Immature natural killer cell (primary cell): ENCODE results near the gene RPSA. TPM values are rescaled to one million over a fixed set of nuclear protein-coding genes. Genes with fewer than 3 reads are reported as not detected.
"Not testable (repeated sequence)": the region's sequence is repeated elsewhere in the genome, so short reads cannot be mapped to it uniquely, and the experiment has no call there.

Source experiments
- DNase-seq, 3 donors: peaks; one replicate each; pipeline ENCODE4 v3.0.0; 2022; ENCODE audit warnings: mixed read lengths in 1 of 3
- H3K27ac Mint-ChIP-seq, 6 donors: one replicate each; pipeline ENCODE4 v1.8.0; 2020; ENCODE audit warnings: mixed read lengths in 6 of 6, mild to moderate bottlenecking in 5 of 6, inconsistent platforms in 4 of 6, moderate library complexity in 3 of 6
- H3K27me3 Mint-ChIP-seq, 3 donors: one replicate each; pipeline ENCODE4 v1.8.0; 2020 to 2021; ENCODE audit warnings: low read depth in 3 of 3, mild to moderate bottlenecking in 3 of 3, mixed read lengths in 3 of 3, moderate library complexity in 3 of 3, inconsistent platforms in 1 of 3
- H3K36me3 Mint-ChIP-seq, 3 donors: one replicate each; pipeline ENCODE4 v1.8.0; 2020; ENCODE audit warnings: mixed read lengths in 3 of 3, inconsistent platforms in 2 of 3, mild to moderate bottlenecking in 2 of 3
- H3K4me1 Mint-ChIP-seq, 2 donors: one replicate each; pipeline ENCODE4 v1.8.0; 2020; ENCODE audit warnings: inconsistent platforms in 2 of 2, mild to moderate bottlenecking in 2 of 2, mixed read lengths in 2 of 2, moderate library complexity in 1 of 2
- H3K4me3 Mint-ChIP-seq, 5 donors: one replicate each; pipeline ENCODE4 v1.8.0; 2020; ENCODE audit warnings: mild to moderate bottlenecking in 5 of 5, mixed read lengths in 5 of 5, inconsistent platforms in 3 of 5, moderate library complexity in 3 of 5
- H3K9me3 Mint-ChIP-seq, 6 donors: one replicate each; pipeline ENCODE4 v1.8.0; 2020; ENCODE audit warnings: mild to moderate bottlenecking in 6 of 6, mixed read lengths in 6 of 6, inconsistent platforms in 4 of 6, moderate library complexity in 3 of 6
- polyA plus RNA-seq, 3 donors: library from polyadenylated mRNA; unstranded; fragments of 300-500 nt; fragmentation: Illumina TruSeq; gene quantifications; one replicate each; pipeline ENCODE4 v1.2.3, GENCODE V29; 2021

The RPSA gene
- 100 to 1,000 TPM; 496 to 820 (median 547) TPM for polyA plus RNA-seq

DNA sequence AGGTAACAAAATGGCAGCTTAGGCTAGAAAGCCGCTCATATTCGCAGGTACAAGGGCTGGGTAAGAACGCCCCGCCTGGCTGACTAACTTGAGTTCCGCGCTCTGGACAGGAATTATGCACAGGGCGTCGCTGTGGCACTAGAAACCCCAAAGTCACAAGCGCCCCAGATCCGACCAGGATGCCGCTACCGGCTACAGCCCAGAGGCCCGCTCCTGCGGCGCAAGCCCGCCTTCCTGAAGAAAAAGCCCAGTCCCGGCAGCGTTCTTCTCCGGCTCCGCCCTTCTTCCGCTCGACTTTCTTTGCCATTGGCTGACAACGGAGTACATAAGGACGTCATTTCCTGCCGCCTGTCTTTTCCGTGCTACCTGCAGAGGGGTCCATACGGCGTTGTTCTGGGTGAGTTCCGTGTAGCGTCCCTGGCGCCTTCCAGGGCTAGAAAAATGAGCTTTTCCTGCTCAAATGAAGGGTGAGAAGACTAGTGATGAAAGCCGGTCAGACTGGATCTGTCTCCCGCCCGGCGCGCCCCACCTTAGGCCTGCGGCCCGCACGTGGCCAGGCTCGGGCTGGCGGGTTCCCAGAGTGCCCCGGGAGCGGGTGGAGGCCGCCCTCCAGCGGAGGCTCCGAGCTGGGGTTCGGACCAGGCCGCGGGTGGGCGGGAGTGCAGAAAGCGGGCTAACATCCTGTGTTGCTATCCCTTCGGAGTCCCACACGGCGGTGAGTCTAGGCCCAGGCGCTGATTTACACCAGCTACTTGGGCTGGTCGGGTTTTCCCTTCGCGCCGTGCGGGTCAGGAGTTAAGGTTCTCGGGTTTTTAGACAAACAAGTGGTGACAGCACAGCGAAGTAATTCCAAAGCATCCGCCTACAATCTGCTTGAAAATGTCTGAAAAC is at the start of gene RPSA:
RPSA (plus strand) TSS at position 353 of the 891 bp plus-strand sequence. CDS start 934 bp downstream, outside the sequence.
- Mint-ChIP-seq H3K9me3 (no peaks in the 10 kb centered on the region), H3K4me1 (peaks cover 42 to 52% of the 10 kb centered on the region in 2 donors), H3K4me3 (peak within 1 kb of the TSS; percentile 90 to 99 (median 96)), H3K27me3 (peaks cover 3 to 12% (median 8%) of the 10 kb centered on the region in 3 donors), H3K36me3 (peaks cover 10 to 28% (median 13%) of the 10 kb centered on the region in 3 donors), H3K27ac (peak within 1 kb of the TSS; percentile 94 to 99 (median 97))
- DNase-seq, result peak; percentile 96 to 98 (median 98)

- no peaks in the 10 kb centered on the region for H3K9me3 Mint-ChIP-seq
- peak overlapping the region; percentile 57 to 73 (median 63) for H3K4me3 Mint-ChIP-seq
- peaks cover 0 to 8% (median 0%) of the 10 kb centered on the region in 3 donors for H3K36me3 Mint-ChIP-seq
- peaks cover 2 to 16% (median 8%) of the 10 kb centered on the region in 3 donors for H3K27me3 Mint-ChIP-seq
- H3K27ac Mint-ChIP-seq, result peak overlapping the region; percentile 37 to 90 (median 66)
- DNase-seq, result peak; percentile 44 to 55 (median 47)
- H3K4me1 Mint-ChIP-seq, result peaks cover 65 to 77% of the 10 kb centered on the region in 2 donors
Observed at GRCh38 chr3:39358333-39358732, 48.2 kb upstream of the RPSA start.

GRCh38 chr3:39361252-39361927 is 45.1 kb upstream of the RPSA start:
- peak overlapping the region; percentile 79 to 86 (median 85) for H3K4me3 Mint-ChIP-seq
- H3K27me3 Mint-ChIP-seq, result peaks cover 0 to 16% (median 7%) of the 10 kb centered on the region in 3 donors
- DNase-seq, result peak; percentile 77 to 82 (median 81)
- peaks cover 68 to 89% of the 10 kb centered on the region in 2 donors for H3K4me1 Mint-ChIP-seq
- peak overlapping the region; percentile 78 to 93 (median 90) for H3K27ac Mint-ChIP-seq
- peaks cover 0 to 5% (median 0%) of the 10 kb centered on the region in 3 donors for H3K36me3 Mint-ChIP-seq
- no peaks in the 10 kb centered on the region for H3K9me3 Mint-ChIP-seq

GRCh38 chr3:39362192-39362591 is 44.3 kb upstream of the RPSA start:
- DNase-seq, result no peak
- Mint-ChIP-seq H3K36me3 (peaks cover 0 to 5% (median 0%) of the 10 kb centered on the region in 3 donors), H3K9me3 (no peaks in the 10 kb centered on the region), H3K4me1 (peaks cover 65 to 86% of the 10 kb centered on the region in 2 donors), H3K27me3 (peaks cover 0 to 15% (median 7%) of the 10 kb centered on the region in 3 donors), H3K4me3 (peak overlapping the region; percentile 79 to 86 (median 85)), H3K27ac (peak overlapping the region; percentile 78 to 93 (median 90))

GRCh38 chr3:39362812-39363211 is 43.7 kb upstream of the RPSA start:
- peak overlapping the region; percentile 78 to 91 (median 87) for H3K27ac Mint-ChIP-seq
- no peak for DNase-seq
- peak overlapping the region; percentile 8 to 86 (median 52) for H3K4me3 Mint-ChIP-seq
- H3K9me3 Mint-ChIP-seq, result peaks cover 0 to under 1% (median 0%) of the 10 kb centered on the region in 6 donors
- peaks cover 0 to 9% (median 7%) of the 10 kb centered on the region in 3 donors for H3K27me3 Mint-ChIP-seq
- peaks cover 59 to 79% of the 10 kb centered on the region in 2 donors for H3K4me1 Mint-ChIP-seq
- H3K36me3 Mint-ChIP-seq, result peaks cover 0 to 5% (median 0%) of the 10 kb centered on the region in 3 donors

DNA sequence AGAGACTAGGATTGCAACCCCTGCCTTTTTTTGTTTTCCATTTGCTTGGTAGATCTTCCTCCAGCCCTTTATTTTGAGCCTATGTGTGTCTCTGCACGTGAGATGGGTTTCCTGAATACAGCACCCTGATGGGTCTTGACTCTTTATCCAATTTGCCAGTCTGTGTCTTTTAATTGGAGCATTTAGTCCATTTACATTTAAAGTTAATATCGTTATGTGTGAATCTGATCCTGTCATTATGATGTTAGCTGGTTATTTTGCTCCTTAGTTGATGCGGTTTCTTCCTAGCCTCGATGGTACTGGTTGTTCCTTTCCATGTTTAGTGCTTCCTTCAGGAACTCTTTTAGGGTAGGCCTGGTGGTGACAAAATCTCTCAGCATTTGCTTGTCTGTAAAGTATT is 36.1 kb upstream of the RPSA start:
- H3K4me1 Mint-ChIP-seq, H3K4me3 Mint-ChIP-seq, H3K27me3 Mint-ChIP-seq, H3K36me3 Mint-ChIP-seq, DNase-seq, H3K27ac Mint-ChIP-seq, H3K9me3 Mint-ChIP-seq: not testable (repeated sequence)

- peaks cover 0 to 2% (median under 1%) of the 10 kb centered on the region in 6 donors for H3K9me3 Mint-ChIP-seq
- peak overlapping the region in 1 of 6 donors; percentile 12 for H3K27ac Mint-ChIP-seq
- DNase-seq, result no peak
- peaks cover 0 to 1% (median 0%) of the 10 kb centered on the region in 3 donors for H3K27me3 Mint-ChIP-seq
- no peak overlapping the region for H3K4me3 Mint-ChIP-seq
- H3K36me3 Mint-ChIP-seq, result peaks cover 0 to 9% (median 6%) of the 10 kb centered on the region in 3 donors
- peaks cover under 1 to 18% of the 10 kb centered on the region in 2 donors for H3K4me1 Mint-ChIP-seq
Observed at GRCh38 chr3:39372833-39373232, 33.7 kb upstream of the RPSA start.

DNA sequence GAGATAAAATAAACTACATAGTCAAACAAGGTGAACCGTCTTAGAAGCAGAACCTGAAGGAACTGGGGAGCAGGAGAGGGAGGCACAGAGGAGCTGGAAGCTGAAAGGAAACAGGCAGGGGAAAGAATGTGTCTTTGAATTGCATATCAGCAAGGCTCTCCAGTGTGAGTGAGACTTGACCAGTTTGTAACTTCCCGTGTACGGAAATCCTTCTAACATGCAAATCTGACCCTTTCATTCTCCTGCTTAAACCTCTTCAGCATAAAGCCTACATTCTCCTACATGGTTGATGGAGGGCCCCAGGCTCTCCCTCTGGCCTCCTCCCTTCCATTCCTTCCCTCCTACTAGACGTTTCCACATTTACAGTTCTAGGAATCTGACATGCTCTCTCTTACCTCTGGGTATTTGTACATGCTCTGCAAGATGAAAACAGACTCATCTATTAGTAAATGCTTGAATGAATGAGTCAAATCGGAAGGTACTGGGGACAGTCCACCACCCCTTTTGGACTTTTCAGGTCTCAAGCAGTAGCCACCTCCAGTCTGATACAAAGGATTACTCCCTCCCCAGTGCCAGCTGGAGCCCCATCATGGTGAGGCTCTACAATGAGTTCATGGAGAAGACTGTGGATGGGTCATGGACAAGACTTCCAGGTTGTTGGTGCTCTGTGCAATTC is 29.4 kb upstream of the RPSA start:
- Mint-ChIP-seq H3K4me3 (no peak overlapping the region), H3K36me3 (peaks cover 4 to 20% (median 14%) of the 10 kb centered on the region in 3 donors), H3K9me3 (no peaks in the 10 kb centered on the region), H3K27ac (no peak overlapping the region), H3K4me1 (peaks cover 5 to 31% of the 10 kb centered on the region in 2 donors), H3K27me3 (peaks cover 0 to 1% (median 0%) of the 10 kb centered on the region in 3 donors)
- DNase-seq, result no peak

DNA sequence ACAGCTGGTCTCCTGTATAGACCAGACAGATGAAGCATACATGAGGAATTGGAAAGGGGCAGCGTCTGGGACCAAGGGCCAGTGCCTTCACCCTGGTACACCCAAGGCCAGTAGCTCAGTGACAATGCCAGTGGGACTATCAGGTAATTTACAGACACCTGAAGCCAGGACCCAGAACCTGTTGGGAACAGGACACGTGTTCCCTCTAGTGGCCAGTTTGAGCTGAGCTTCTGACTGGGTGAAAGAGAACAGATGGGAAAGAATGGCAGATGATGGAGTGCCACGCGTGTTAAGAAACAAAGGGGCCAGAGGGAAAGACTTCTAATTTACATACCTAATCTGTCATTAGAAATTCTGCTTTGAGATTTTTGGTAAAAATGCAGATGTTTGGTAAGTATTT is 28.4 kb upstream of the RPSA start:
- peak overlapping the region in 2 of 6 donors; percentile 26 to 48 for H3K27ac Mint-ChIP-seq
- no peaks in the 10 kb centered on the region for H3K9me3 Mint-ChIP-seq
- peaks cover 12 to 41% of the 10 kb centered on the region in 2 donors for H3K4me1 Mint-ChIP-seq
- peak; percentile 43 to 53 (median 51) for DNase-seq
- peaks cover under 1 to 1% (median 1%) of the 10 kb centered on the region in 3 donors for H3K27me3 Mint-ChIP-seq
- peaks cover 4 to 16% (median 14%) of the 10 kb centered on the region in 3 donors for H3K36me3 Mint-ChIP-seq
- no peak overlapping the region for H3K4me3 Mint-ChIP-seq

- H3K4me1 Mint-ChIP-seq, result peaks cover 17 to 48% of the 10 kb centered on the region in 2 donors
- no peaks in the 10 kb centered on the region for H3K9me3 Mint-ChIP-seq
- H3K36me3 Mint-ChIP-seq, result peaks cover 4 to 15% (median 14%) of the 10 kb centered on the region in 3 donors
- no peak overlapping the region for H3K4me3 Mint-ChIP-seq
- no peak overlapping the region for H3K27ac Mint-ChIP-seq
- DNase-seq, result no peak
- peaks cover 4 to 11% (median 10%) of the 10 kb centered on the region in 3 donors for H3K27me3 Mint-ChIP-seq
Observed at GRCh38 chr3:39378957-39379777, 27.4 kb upstream of the RPSA start.

GRCh38 chr3:39379778-39380155 is 26.8 kb upstream of the RPSA start:
- peaks cover 4 to 14% (median 13%) of the 10 kb centered on the region in 3 donors for H3K27me3 Mint-ChIP-seq
- H3K4me1 Mint-ChIP-seq, result peaks cover 22 to 54% of the 10 kb centered on the region in 2 donors
- no peak overlapping the region for H3K27ac Mint-ChIP-seq
- no peak overlapping the region for H3K4me3 Mint-ChIP-seq
- H3K9me3 Mint-ChIP-seq, result no peaks in the 10 kb centered on the region
- H3K36me3 Mint-ChIP-seq, result peaks cover 4 to 15% (median 14%) of the 10 kb centered on the region in 3 donors
- DNase-seq, result no peak

GRCh38 chr3:39381432-39381831 is 25.1 kb upstream of the RPSA start:
- Mint-ChIP-seq H3K4me3 (peak overlapping the region in 3 of 5 donors; percentile 24 to 66 (median 52)), H3K36me3 (peaks cover 4 to 11% (median 11%) of the 10 kb centered on the region in 3 donors), H3K9me3 (no peaks in the 10 kb centered on the region), H3K27me3 (peaks cover 4 to 14% (median 13%) of the 10 kb centered on the region in 3 donors), H3K4me1 (peaks cover 35 to 66% of the 10 kb centered on the region in 2 donors), H3K27ac (peak overlapping the region in 3 of 6 donors; percentile 62 to 72 (median 67))
- no peak for DNase-seq
